GM21381 (cell line): ENCODE data around the gene WIZ.
A peak's percentile ranks its signal among the peaks of the same experiment; 100 is the strongest.
"Not testable (repeated sequence)": the region's sequence is repeated elsewhere in the genome, so short reads cannot be mapped to it uniquely, and the experiment has no call there.

Source experiments
- ATAC-seq: cut with Tn5 transposase; IDR thresholded peaks from one replicate; pipeline ENCODE4 v1.9.1; 2021; ENCODE audit warnings: mild to moderate bottlenecking, moderate library complexity; ENCODE audit not compliant: unreplicated experiment

The WIZ gene

DNA sequence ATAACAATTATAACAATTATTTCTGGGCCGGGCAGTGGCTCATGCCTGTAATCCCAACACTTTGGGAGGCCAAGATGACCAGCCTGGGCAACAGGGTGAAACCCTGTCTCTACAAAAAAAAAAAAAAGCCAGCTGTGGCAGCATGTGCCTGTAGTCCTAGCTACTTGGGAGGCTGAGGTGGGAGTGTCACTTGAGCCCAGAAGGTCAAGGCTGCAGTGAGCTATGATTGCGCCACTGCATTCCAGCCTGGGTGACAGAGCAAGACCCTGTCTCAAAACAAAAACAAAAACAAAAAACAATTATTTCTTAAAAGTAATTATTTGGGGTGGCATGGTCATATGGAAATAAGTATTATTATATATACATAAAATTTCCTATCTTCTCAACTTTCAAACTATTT, 38.4 kb downstream of the WIZ start:
- not testable (repeated sequence) for ATAC-seq

DNA sequence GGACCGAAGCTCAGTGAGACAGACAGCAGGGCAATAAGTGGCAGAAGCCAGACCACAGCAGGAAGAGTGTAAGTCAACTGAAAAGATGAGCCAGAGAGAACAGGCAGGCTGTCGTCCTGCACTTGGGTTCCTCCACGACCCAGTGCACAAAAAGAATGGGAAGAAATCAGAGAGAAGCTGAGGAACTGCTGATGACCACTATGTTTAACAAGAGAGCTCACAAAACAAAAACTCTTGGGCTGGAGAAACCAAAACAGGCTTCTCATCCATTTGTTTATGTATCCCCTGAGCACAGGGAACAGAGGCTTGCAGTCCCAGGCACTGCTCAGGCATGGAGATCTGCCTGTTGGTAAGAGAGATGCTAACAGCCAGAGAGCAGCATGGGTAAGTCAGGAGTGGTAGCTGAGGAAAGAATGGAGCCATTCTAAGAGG, 45.0 kb downstream of the WIZ start:
- ATAC-seq = no peak

DNA sequence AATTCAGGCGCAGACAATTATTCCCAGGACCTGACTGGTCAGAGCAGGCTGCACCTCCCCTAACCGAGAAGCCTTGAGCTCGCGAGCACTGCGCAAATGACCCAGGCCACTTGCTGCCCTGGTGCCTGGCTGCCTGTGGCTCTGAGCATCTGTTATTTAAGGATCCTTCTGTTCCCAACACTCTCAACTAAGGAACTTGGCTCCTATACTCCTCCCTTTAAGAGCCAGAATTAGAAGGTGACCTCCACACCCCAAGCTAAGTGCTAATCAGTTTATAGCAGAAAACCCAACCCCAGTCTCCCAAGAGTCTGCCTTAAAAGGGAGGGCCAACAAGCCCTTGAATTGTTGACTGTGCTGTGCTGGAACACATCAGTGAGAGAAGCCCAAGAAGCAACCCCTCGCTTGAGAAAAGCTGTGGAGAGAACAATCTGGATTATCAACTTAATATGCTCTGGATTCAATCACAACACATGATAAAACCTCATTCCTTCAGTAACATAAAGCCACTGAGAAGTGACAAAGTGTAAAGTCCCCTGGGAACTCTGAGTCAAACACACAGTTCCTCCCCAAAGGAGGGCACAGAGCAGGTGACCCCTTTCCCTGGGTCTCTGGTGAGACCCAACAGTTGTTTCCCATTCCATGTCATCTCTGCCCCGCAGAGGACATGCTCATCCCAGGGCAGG, 45.5 kb downstream of the WIZ start:
- ATAC-seq = no peak

DNA sequence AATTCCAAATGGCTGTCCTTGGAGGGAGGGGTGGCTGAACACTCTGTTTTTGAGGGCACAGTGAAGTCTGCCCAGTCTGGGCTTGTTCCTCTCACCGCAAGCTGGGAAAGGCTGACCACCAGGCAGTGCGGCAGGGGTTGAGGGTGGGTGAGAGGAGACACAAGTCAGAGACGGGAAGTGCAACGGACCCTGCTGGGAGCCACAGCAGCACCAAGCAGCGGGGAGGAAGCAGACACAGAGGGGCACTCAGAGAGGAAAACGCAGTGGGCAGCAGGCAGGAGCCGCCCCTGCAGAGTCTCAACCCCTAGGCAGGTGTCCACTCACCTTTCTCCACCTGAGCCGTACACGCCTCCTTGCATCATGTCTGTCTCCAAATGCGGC, 46.6 kb downstream of the WIZ start:
- ATAC-seq = no peak

DNA sequence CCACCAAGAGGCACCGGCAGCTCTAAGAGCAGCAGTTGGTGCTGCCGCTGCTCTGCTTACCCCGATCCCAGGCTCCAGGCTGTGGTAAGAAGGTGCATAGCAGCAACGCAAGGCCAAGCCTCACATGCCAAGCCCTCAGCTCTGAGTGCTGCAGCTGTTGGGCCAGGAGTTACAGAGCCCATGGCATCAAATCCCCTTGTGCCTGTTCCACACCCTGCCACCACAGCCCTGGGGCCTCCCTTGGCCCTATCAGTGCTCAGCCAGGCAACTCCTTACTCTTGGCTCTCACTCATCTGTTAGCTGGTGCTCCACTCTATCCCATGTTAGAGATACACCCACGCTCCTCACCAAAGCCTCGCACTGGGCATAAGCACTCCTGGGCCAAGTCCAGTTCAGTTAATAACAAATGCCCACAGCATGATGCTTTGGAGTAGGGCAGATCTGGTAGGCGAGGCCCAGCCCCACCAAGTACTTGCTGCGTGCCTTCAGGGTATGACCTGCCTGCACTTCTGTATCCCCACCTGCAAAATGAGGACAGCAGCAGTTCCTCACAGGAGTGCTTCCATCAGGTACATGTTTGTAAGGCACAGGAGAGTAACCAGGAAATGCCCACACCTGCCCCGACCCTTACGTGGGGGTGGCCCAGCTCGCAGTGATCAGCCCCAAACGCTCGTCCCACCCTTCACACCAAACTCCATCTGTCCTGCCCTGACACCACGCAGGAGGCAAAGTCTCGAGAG, 47.2 kb downstream of the WIZ start:
- ATAC-seq = no peak

DNA sequence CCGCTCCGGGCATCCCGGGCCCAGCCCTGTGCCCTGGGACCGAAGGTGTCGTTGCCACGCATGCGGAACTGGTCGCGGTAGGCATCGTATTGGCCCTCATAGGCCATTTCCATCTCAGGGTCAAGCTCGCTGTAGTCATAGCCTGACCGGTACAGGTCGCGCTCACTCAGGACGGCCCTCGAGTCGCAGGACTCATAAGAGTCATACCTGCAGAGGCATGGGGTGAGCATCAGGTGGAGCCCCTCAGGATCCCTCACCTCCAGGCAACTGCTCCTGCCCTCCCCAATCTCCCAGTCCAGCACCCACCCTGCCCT, 48.4 kb downstream of the WIZ start:
- ATAC-seq = no peak

DNA sequence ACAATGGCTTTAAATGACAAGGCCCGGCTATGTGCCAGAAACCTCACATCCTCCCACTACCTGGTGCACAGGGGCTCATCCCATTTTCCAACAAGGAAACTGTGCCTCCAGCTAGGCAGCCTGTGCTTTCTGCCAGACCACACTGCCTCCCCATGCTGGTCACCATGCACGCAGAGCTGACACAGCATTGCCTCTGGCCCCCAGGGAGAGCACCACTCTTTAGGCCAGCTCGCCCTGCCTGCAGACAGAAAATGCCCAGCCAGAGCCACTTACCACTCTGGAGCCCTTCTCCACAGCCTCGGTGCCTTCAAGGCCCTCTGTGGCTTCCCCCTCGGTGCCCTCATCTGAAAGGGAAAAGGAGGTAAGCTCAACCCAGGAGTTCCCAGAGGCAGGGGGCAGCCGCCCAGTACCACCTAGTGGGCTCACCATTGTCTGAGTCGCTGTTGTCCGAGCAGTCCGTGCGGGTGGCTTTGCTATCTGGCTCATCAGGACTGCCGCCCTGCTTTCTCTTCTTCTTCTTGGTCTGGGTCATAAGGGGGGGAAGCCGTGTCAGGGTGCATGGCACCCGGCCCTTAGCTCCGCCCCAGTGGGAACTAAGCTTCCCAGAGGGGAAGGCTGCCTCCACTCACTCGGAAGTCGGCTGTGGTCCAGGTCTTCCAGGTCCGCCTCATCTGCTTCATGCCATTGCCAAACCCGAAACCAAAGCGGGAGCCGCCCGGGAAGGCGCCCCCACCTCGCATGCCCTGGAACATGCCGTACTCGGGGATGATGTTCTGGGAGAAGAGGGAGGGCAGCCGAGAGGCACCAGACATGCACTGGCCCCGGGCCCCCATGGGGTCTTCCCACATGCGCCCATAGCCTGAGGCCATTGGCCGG, 49.0 kb downstream of the WIZ start:
- no peak for ATAC-seq

DNA sequence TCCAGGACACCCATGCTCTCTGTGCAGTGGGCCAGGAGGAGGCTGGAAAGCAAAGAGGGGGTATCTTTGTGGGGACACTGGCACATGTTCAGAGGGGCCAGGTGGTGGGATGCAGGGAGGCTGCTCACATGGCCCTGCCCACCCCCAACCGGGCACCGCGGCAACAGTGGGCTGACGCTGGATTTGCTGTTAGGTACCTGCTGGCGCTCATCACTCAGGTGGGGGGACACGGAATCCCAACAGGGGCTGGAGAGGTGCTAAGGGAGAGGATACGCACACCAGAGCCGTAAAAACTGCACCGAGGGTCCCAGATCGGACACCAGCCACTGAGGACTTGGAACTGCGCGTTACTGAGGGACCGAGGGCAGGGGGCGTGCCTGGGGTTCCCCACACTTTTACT, 50.1 kb downstream of the WIZ start:
- ATAC-seq = no peak

DNA sequence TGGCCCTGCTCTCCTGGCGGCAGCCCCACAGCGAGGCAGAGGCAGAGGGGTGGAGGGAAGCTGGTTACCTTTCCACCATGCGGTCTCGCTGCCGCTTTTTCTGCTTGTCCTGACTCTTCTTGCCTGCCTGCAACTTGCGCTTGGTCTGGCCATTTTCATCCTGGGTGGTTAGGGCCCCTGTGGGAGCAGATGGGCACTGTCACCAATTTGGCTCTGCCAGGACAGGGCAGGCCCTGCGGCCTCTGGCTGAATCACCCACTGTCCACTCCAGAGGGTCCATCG, 50.6 kb downstream of the WIZ start:
- ATAC-seq = no peak

DNA sequence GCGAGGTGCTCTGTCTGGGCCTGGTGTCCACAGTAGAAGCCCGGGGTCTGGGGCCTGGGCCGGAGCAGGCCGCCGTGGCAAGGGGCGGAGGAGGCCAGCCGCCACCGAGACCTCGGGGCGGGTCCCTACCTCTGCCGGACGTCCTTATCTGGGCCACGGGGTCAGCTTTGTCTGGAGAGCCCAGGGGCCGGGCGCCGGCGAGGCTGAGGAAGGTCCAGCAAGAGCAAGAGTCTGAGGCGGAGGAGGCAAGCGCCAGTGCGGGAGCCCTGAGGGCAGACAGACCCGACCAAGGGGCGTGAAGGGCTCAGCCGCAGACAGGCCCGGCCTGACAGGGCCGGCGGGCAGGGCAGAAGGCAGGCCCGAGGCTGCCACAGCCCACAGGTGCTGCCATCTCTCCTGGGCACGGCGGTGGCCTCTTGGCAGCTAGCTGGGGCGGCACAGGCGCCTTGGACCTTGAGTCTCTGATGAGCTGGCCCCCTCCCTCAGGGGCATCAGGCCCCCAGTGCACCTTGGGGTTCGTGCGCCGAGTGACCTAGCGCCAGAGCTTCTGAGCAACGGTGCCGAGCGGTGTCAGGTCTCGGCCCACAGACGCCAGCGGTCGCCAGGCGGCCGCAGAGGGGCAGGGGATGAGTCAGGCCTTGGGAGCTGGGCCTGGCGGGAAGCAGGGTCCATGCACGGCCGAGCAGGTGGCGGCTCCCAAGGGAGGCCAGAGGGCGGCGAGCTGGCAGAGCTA, 51.1 kb downstream of the WIZ start:
- no peak for ATAC-seq

DNA sequence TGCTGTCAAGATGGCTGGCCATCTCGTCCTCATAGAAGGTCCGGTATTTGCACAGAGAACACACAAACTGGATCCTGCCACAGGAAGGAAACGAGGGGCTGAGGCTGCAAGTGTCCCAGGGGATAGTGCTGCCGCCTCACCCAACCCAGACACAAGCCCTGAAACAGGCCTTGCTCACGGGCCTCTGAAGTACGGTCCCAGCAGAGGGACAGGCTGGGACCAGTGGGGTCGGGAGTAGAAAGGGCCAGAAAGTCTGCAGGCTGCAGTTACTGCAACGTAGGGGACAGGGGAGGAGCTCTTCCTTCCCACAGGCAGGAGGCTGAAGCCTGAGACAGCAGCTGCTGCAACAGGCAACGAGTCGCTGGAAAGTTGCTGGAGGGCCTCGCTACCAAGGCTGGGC, 52.0 kb downstream of the WIZ start:
- ATAC-seq = no peak

DNA sequence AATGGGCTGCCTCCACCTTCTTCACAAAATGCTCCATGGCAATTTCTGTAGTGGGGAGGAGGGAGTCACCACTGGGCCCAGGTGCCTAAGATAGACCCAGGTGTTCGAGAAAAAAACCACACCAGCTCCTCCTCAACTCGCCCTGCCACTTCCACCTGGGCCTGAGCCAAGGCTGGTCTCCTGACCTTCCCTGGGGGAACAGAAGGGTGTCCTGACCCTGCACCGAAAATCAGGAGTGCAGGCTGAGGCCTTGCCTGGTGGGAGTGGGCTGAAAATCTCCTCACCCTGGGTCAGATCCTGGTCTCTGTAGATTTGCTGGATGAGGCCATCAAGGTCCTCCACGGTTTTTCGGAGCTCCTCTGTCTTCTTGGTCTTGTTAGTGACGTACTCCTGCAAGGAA, 52.5 kb downstream of the WIZ start:
- ATAC-seq = no peak

DNA sequence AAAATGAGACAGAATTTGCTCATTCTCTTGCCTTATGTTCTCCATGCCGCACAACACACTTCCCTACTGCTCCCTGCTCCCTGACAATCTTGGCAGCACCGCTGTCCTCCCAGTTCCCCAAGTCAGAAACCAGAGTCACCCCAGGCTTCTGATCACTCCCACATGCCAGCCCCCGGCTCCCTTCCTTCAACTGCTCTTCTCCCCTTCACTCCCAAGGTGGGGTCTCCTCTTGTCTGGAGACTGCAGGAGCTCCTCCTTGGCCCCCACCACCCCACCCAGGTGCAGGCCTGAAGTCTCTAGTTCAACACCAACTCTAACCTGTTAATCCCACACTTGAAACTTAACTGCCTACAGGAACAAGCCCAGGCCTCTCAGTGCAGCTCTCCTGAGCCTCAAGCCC, 53.3 kb downstream of the WIZ start:
- ATAC-seq = no peak

DNA sequence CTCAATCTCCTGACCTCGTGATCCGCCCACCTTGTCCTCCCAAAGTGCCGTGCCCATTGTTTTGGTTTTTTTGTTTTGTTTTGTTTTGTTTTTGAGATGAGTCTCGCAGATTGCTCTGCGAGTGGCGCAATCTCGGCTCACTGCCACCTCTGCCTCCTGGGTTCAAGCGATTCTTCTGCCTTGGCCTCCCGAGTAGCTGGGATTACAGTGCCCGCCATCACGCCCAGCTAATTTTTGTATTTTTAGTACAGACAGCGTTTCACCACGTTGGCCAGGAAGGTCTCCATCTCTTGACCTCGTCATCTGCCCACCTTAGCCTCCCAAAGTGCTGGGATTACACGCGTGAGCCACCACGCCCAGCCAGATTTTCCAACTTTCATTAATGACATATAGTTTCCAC, 54.5 kb downstream of the WIZ start:
- not testable (repeated sequence) for ATAC-seq

DNA sequence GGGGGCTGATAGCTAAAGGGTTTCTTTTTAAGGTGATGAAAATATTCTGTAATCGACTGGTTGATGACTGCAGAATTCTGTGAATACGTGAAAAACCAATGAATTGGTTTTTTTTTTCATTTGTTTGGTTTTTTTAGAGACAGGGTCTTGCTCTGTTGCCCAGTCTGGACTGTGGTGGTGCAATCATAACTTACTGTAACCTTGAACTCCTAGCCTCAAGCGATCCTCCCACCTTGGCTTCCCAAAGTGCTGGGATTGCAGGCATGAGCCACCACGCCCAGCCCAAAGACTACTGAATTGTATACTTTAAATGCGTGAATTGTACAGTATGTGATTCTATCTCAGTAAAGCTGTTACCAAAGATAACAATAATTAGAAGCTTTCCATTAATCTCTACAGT, 55.3 kb downstream of the WIZ start:
- ATAC-seq = no peak

DNA sequence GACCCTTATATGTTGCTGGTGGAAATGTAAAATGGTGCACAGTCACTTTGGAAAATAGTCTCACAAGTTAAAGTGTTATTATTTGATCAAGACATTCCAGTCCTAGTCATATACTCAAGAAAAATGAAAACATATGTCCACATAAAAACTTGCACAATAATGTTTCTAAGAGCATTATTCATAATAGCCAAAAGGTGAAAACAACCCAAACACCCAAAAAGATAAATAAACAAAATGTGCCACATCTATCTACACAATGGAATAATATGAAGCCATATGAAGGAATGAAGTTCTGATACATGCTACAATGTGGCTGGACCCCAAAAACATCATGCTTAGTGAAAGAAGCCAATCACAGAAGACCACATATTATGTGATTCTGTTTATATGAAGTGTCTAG, 55.8 kb downstream of the WIZ start:
- no peak for ATAC-seq

DNA sequence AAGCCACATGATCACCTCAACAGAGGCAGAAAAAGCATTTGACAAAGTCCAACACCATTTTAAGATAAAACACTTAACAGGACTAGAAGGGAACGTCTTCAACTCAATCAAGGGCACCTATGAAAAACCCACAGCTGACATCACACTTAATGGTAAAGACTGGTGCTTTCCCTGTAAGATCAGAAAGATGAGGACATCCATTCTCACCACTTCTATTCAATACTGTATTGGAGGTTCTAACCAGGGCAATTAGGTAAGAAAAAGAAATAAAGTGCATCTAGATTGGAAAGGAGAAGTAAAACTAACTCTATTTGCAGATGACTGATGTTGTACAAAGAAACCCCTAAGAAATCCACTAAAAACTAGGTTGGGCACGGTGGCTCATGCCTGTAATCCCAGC, 58.9 kb downstream of the WIZ start:
- ATAC-seq = no peak

DNA sequence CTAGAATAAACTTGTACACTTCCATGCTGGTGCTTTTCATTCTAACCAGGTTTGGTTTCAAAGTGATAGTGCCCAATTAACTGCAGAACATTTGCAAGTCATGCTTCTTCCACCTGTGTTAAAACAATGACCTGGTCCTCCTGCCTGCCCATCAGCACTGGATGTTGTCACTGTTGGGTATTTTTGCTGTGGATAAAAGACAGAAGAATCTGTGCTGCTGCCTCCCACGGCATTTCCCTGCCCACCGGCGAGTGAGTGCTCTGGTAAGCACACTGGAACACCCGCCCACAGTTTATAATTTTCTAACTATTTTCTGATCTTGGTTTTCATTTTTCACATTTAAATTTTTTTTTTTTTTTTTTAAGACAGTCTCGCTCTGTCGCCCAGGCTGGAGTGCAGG, 67.9 kb downstream of the WIZ start:
- ATAC-seq = no peak

DNA sequence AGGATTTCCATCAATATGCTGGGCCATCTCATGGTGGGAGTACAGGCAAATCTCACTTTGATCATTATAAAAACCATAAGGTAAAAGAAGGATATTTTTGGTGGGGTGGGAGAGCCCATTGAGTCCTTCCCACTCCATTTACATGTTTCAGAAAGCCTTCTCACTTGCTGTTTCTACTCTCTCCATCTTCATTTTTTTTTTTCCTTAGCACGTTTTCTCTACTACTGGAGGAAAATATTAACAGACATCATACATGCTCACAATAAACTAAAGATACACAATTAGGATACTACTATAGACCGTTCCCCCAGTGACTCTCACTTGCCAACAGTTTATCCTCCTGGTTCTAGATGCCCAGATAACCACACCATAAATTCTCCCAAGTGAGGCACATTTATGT, 68.3 kb downstream of the WIZ start:
- ATAC-seq = no peak

DNA sequence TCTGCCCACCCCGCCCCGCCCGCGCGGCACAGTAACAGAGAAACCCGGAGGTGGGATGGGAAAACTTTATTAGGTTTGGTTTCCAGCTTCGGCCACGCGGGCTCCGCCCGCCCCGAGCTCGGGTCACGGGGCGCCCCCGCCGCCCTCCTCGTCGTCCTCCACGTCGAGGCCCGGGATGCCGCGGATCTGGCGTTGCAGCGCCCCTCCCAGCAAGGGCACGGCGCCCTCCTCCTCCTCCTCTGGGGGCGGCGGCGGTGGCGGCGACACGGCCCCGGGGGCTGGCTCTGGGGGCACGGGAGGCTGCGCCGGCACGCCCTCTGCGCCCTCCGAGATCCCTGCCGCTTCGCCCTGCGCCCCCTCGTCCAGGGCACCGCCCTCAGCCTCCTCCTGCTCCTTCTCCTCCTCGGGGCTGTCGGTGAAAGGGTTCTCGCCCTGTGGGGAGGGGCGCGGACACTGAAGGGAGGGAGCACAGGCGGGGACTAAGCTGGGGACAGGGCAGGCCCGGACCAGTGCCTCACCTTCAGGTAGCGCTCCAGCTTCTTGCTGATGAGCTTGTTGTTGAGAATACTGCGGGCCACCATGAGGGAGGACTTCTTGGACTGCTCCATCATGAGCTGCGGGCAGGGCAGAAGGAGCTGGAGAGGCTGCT, 69.6 kb downstream of the WIZ start:
- ATAC-seq = peak; percentile 13
